ENCODE measurements around the gene GMPR2. TPM values are rescaled to one million over a fixed set of nuclear protein-coding genes. Genes with fewer than 3 reads are reported as not detected.

Gene GMPR2
- total and polyA plus RNA-seq, 2 of the 13 experiments (the other 11 are each of a cell fraction or from before 2014, with no cell fraction given) = 210 to 273 TPM

DNA sequence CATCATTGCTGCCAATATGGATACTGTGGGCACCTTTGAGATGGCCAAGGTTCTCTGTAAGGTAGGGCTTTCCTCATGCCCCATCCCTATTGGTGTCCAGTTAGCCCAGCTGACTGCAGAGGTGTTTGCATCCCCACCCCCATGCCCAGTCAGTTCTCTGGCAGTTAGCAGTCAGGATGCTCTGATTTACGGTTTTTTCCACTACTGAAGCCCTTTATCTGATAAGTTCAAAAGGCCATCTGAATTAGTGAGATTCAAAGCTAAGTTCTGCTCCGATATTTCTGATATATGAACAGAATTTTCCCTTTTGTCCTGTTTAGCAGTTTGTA is 773 bp downstream of the GMPR2 start (continued):
- TF ChIP-seq ZNF543 (CRISPR knock-in tag; IDR thresholded peaks at IDR 0.05) (no peak), RXRB (CRISPR knock-in tag; IDR thresholded peaks at IDR 0.05; ENCODE audit: borderline replicate concordance) (no peak), ZNF224 (CRISPR knock-in tag; IDR thresholded peaks at IDR 0.05) (no peak), CBX5 (CRISPR knock-in tag; IDR thresholded peaks at IDR 0.05; ENCODE audit: borderline replicate concordance) (no peak), IKZF1 (IDR thresholded peaks at IDR 0.05) (no peak), ZNF629 (CRISPR knock-in tag; conservative IDR thresholded peaks at IDR 0.05) (no peak), NFE2L2 (IDR thresholded peaks at IDR 0.05; ENCODE audit: low read length) (no peak), ZNF776 (CRISPR knock-in tag; IDR thresholded peaks at IDR 0.05) (no peak), ZNF296 (CRISPR knock-in tag; conservative IDR thresholded peaks at IDR 0.05) (no peak), ZSCAN30 (CRISPR knock-in tag; IDR thresholded peaks at IDR 0.05) (no peak), ZSCAN20 (CRISPR knock-in tag; IDR thresholded peaks at IDR 0.05; ENCODE audit: borderline replicate concordance) (no peak), ZNF121 (CRISPR knock-in tag; IDR thresholded peaks at IDR 0.05) (no peak; the same call in 1 of the 2 replicates), ZBTB7B (CRISPR knock-in tag; IDR thresholded peaks at IDR 0.05) (no peak)
- TF ChIP-seq, protein P1, sequence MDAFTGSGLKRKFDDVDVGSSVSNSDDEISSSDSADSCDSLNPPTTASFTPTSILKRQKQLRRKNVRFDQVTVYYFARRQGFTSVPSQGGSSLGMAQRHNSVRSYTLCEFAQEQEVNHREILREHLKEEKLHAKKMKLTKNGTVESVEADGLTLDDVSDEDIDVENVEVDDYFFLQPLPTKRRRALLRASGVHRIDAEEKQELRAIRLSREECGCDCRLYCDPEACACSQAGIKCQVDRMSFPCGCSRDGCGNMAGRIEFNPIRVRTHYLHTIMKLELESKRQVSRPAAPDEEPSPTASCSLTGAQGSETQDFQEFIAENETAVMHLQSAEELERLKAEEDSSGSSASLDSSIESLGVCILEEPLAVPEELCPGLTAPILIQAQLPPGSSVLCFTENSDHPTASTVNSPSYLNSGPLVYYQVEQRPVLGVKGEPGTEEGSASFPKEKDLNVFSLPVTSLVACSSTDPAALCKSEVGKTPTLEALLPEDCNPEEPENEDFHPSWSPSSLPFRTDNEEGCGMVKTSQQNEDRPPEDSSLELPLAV (CRISPR knock-in tag; conservative IDR thresholded peaks at IDR 0.05; ENCODE audit: low read depth) = no peak
- TF ChIP-seq, protein P2, sequence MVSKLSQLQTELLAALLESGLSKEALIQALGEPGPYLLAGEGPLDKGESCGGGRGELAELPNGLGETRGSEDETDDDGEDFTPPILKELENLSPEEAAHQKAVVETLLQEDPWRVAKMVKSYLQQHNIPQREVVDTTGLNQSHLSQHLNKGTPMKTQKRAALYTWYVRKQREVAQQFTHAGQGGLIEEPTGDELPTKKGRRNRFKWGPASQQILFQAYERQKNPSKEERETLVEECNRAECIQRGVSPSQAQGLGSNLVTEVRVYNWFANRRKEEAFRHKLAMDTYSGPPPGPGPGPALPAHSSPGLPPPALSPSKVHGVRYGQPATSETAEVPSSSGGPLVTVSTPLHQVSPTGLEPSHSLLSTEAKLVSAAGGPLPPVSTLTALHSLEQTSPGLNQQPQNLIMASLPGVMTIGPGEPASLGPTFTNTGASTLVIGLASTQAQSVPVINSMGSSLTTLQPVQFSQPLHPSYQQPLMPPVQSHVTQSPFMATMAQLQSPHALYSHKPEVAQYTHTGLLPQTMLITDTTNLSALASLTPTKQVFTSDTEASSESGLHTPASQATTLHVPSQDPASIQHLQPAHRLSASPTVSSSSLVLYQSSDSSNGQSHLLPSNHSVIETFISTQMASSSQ (IDR thresholded peaks at IDR 0.05; ENCODE audit: low read depth) = no peak
- TF ChIP-seq, protein P2 (CRISPR knock-in tag; IDR thresholded peaks at IDR 0.05; ENCODE audit: borderline replicate concordance) = no peak
- TF ChIP-seq, protein P3, sequence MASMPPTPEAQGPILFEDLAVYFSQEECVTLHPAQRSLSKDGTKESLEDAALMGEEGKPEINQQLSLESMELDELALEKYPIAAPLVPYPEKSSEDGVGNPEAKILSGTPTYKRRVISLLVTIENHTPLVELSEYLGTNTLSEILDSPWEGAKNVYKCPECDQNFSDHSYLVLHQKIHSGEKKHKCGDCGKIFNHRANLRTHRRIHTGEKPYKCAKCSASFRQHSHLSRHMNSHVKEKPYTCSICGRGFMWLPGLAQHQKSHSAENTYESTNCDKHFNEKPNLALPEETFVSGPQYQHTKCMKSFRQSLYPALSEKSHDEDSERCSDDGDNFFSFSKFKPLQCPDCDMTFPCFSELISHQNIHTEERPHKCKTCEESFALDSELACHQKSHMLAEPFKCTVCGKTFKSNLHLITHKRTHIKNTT (CRISPR knock-in tag; IDR thresholded peaks at IDR 0.05) = no peak
- TF ChIP-seq, protein P4, sequence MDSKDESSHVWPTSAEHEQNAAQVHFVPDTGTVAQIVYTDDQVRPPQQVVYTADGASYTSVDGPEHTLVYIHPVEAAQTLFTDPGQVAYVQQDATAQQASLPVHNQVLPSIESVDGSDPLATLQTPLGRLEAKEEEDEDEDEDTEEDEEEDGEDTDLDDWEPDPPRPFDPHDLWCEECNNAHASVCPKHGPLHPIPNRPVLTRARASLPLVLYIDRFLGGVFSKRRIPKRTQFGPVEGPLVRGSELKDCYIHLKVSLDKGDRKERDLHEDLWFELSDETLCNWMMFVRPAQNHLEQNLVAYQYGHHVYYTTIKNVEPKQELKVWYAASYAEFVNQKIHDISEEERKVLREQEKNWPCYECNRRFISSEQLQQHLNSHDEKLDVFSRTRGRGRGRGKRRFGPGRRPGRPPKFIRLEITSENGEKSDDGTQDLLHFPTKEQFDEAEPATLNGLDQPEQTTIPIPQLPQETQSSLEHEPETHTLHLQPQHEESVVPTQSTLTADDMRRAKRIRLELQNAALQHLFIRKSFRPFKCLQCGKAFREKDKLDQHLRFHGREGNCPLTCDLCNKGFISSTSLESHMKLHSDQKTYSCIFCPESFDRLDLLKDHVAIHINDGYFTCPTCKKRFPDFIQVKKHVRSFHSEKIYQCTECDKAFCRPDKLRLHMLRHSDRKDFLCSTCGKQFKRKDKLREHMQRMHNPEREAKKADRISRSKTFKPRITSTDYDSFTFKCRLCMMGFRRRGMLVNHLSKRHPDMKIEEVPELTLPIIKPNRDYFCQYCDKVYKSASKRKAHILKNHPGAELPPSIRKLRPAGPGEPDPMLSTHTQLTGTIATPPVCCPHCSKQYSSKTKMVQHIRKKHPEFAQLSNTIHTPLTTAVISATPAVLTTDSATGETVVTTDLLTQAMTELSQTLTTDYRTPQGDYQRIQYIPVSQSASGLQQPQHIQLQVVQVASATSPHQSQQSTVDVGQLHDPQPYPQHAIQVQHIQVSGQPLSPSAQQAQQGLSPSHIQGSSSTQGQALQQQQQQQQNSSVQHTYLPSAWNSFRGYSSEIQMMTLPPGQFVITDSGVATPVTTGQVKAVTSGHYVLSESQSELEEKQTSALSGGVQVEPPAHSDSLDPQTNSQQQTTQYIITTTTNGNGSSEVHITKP (CRISPR knock-in tag; IDR thresholded peaks at IDR 0.05; ENCODE audit: low read depth) = no peak
- TF ChIP-seq, protein P5, sequence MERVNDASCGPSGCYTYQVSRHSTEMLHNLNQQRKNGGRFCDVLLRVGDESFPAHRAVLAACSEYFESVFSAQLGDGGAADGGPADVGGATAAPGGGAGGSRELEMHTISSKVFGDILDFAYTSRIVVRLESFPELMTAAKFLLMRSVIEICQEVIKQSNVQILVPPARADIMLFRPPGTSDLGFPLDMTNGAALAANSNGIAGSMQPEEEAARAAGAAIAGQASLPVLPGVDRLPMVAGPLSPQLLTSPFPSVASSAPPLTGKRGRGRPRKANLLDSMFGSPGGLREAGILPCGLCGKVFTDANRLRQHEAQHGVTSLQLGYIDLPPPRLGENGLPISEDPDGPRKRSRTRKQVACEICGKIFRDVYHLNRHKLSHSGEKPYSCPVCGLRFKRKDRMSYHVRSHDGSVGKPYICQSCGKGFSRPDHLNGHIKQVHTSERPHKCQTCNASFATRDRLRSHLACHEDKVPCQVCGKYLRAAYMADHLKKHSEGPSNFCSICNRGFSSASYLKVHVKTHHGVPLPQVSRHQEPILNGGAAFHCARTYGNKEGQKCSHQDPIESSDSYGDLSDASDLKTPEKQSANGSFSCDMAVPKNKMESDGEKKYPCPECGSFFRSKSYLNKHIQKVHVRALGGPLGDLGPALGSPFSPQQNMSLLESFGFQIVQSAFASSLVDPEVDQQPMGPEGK (CRISPR knock-in tag; IDR thresholded peaks at IDR 0.05) = peak; percentile 37; the same call in 1 of the 2 replicates
